Measurements from ENCODE around the gene SPAG17. TPM values are rescaled to one million over a fixed set of nuclear protein-coding genes. Genes with fewer than 3 reads are reported as not detected.

SPAG17 gene
- total and polyA plus RNA-seq, 9 donors: 0.08 to 39.5 (median 0.67) TPM

- no peaks in the 10 kb centered on the region for H3K9me3 ChIP-seq
- H3K27me3 ChIP-seq: no peaks in the 10 kb centered on the region
- no peaks in the 10 kb centered on the region for H3K36me3 ChIP-seq
- H3K4me1 ChIP-seq (ENCODE audit: insufficient read depth): no peaks in the 10 kb centered on the region
- no peak for DNase-seq
- TF ChIP-seq CTCF (IDR thresholded peaks at IDR 0.05) (no peak), POLR2A (IDR thresholded peaks at IDR 0.05) (no peak), EP300 (IDR thresholded peaks at IDR 0.05) (no peak)
- intact Hi-C loops (cut with DNase I): no loop called here
- no peak overlapping the region for H3K4me3 ChIP-seq
- H3K27ac ChIP-seq: no peak overlapping the region
- WGBS, 3 donors: 64 to 68% (median 65%) methylated on average over 3 of the region's 3 CpGs
Observed at GRCh38 chr1:118023199-118023598, 161.8 kb downstream of the SPAG17 start.

GRCh38 chr1:118021668-118022067 is 163.4 kb downstream of the SPAG17 start:
- Histone ChIP-seq H3K27me3 (no peaks in the 10 kb centered on the region), H3K36me3 (no peaks in the 10 kb centered on the region), H3K4me3 (no peak overlapping the region), H3K4me1 (ENCODE audit: insufficient read depth) (no peaks in the 10 kb centered on the region), H3K27ac (no peak overlapping the region), H3K9me3 (no peaks in the 10 kb centered on the region)
- TF ChIP-seq POLR2A (IDR thresholded peaks at IDR 0.05) (no peak), CTCF (IDR thresholded peaks at IDR 0.05) (no peak), EP300 (IDR thresholded peaks at IDR 0.05) (no peak)
- WGBS, 3 donors: 36 to 51% (median 50%) methylated on average over 1 of the region's 1 CpG
- no peak for DNase-seq
- intact Hi-C loops (cut with DNase I): loop anchor here in 1 of 4 donors (2.0 kb wide), 1 partner anchor 13 kb away; no protein-coding TSS in a partner anchor

GRCh38 chr1:118018060-118018459 is 167.0 kb downstream of the SPAG17 start:
- H3K27ac ChIP-seq: no peak overlapping the region
- no peaks in the 10 kb centered on the region for H3K4me1 ChIP-seq (ENCODE audit: insufficient read depth)
- DNase-seq: no peak
- intact Hi-C loops (cut with DNase I): no loop called here
- no peaks in the 10 kb centered on the region for H3K36me3 ChIP-seq
- TF ChIP-seq POLR2A (IDR thresholded peaks at IDR 0.05) (no peak), CTCF (IDR thresholded peaks at IDR 0.05) (no peak), EP300 (IDR thresholded peaks at IDR 0.05) (no peak)
- H3K27me3 ChIP-seq: no peaks in the 10 kb centered on the region
- no peak overlapping the region for H3K4me3 ChIP-seq
- no peaks in the 10 kb centered on the region for H3K9me3 ChIP-seq
- 75 to 78% (median 77%) methylated on average over 1 of the region's 1 CpG for WGBS, 3 donors

- no peaks in the 10 kb centered on the region for H3K9me3 ChIP-seq
Observed at GRCh38 chr1:118013938-118014337, 171.1 kb downstream of the SPAG17 start.

More at GRCh38 chr1:118013938-118014337, 171.1 kb downstream of the SPAG17 start:
- intact Hi-C loops (cut with DNase I): no loop called here
- Histone ChIP-seq H3K4me1 (ENCODE audit: insufficient read depth) (no peaks in the 10 kb centered on the region), H3K27ac (no peak overlapping the region), H3K27me3 (no peaks in the 10 kb centered on the region), H3K4me3 (no peak overlapping the region), H3K36me3 (no peaks in the 10 kb centered on the region)
- TF ChIP-seq CTCF (IDR thresholded peaks at IDR 0.05): no peak
- no peak for TF ChIP-seq POLR2A (IDR thresholded peaks at IDR 0.05)
- no peak for TF ChIP-seq EP300 (IDR thresholded peaks at IDR 0.05)
- no peak for DNase-seq

All from ovary (tissue), 9 donors.